Measurements from ENCODE around the gene UGT1A8. TPM values are rescaled to one million over a fixed set of nuclear protein-coding genes. Genes with fewer than 3 reads are reported as not detected.

UGT1A8 gene
- polyA plus RNA-seq, 1 of the 3 experiments (the other 2 are of a cell fraction) = not detected

DNA sequence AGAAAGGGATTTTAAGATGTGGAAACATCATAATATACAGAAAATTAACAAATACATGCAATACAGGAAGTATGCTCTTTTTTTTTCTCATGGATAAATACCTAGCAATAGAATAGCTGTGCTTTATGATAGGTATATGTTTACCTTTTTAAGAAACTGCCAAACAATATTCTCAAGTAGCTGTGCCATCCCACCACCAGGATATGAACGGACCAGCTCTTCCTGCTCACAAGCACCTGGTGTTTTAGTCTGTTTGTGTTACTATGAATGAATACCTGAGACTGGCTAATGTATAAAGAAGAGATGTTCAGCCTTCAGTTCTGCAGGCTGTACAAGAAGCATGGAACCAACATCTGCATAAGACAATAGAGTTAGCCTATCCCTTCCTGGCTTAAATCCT lies 19.9 kb upstream of the UGT1A8 start:
- CTCF ChIA-PET = interaction anchor here (1.2 kb wide), 1 partner anchor 24 kb away, joined by 4 read pairs; no protein-coding TSS in a partner anchor
- no peak overlapping the region for H3K4me2 ChIP-seq
- no peaks in the 10 kb centered on the region for H3K79me2 ChIP-seq (ENCODE audit: insufficient read depth)
- POLR2A ChIA-PET = interaction anchor here (0.9 kb wide), 1 partner anchor 31 kb away, joined by 3 read pairs; the partner anchor contains the start of gene USP40
- H3K9me3 ChIP-seq = no peaks in the 10 kb centered on the region
- no peak for DNase-seq
- H2AFZ ChIP-seq (ENCODE audit: low read depth) = no peak overlapping the region
- 17% methylated on average over 1 of the region's 1 CpG for WGBS (ENCODE audit: low lambda C conversion rate)
- no peak overlapping the region for H3K27ac ChIP-seq (ENCODE audit: low read depth in 2 of 2, low read length in 1 of 2)
- no peak overlapping the region for H3K9ac ChIP-seq
- no peaks in the 10 kb centered on the region for H3K4me1 ChIP-seq (ENCODE audit: control insufficient read depth in 1 of 2, insufficient read depth in 2 of 2, low read depth in 1 of 2, low read length in 1 of 2)
- no peak overlapping the region for H3K4me3 ChIP-seq (ENCODE audit: low read depth in 2 of 2, low read length in 1 of 2)
- H3F3A ChIP-seq (replicated peaks; ENCODE audit: insufficient read depth) = no peaks in the 10 kb centered on the region
- no peaks in the 10 kb centered on the region for H3K27me3 ChIP-seq (ENCODE audit: insufficient read depth)
- H3K36me3 ChIP-seq (replicated peaks in 1 of 2; ENCODE audit: control insufficient read depth in 1 of 2, insufficient read depth in 2 of 2, low read length in 1 of 2) = no peaks in the 10 kb centered on the region
- no peaks in the 10 kb centered on the region for H3K9me2 ChIP-seq
- TF ChIP-seq RFX5 (IDR thresholded peaks at IDR 0.05; ENCODE audit: low read length) = no peak
- no peaks in the 10 kb centered on the region for H4K20me1 ChIP-seq (ENCODE audit: insufficient read depth)

GRCh38 chr2:233598952-233599351 lies 18.5 kb upstream of the UGT1A8 start:
- no peak overlapping the region for H3K4me2 ChIP-seq
- H3K79me2 ChIP-seq (ENCODE audit: insufficient read depth) = no peaks in the 10 kb centered on the region
- no peak for TF ChIP-seq MXI1 (IDR thresholded peaks at IDR 0.05; ENCODE audit: low read depth, low read length)
- no peak for TF ChIP-seq ZBTB33 (IDR thresholded peaks at IDR 0.05; ENCODE audit: borderline replicate concordance, low read depth)
- TF ChIP-seq EP300 (IDR thresholded peaks at IDR 0.05; ENCODE audit: borderline replicate concordance in 1 of 2, low read depth in 1 of 2, low read length in 1 of 2) = no peak
- TF ChIP-seq, protein P1, sequence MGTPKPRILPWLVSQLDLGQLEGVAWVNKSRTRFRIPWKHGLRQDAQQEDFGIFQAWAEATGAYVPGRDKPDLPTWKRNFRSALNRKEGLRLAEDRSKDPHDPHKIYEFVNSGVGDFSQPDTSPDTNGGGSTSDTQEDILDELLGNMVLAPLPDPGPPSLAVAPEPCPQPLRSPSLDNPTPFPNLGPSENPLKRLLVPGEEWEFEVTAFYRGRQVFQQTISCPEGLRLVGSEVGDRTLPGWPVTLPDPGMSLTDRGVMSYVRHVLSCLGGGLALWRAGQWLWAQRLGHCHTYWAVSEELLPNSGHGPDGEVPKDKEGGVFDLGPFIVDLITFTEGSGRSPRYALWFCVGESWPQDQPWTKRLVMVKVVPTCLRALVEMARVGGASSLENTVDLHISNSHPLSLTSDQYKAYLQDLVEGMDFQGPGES (IDR thresholded peaks at IDR 0.05; ENCODE audit: low read depth, low read length) = no peak
- WGBS (ENCODE audit: low lambda C conversion rate) = 56% methylated on average over 3 of the region's 3 CpGs
- no peaks in the 10 kb centered on the region for H3K36me3 ChIP-seq (replicated peaks in 1 of 2; ENCODE audit: control insufficient read depth in 1 of 2, insufficient read depth in 2 of 2, low read length in 1 of 2)
- H2AFZ ChIP-seq (ENCODE audit: low read depth) = no peak overlapping the region
- H4K20me1 ChIP-seq (ENCODE audit: insufficient read depth) = no peaks in the 10 kb centered on the region
- H3K9me2 ChIP-seq = no peaks in the 10 kb centered on the region
- H3K9ac ChIP-seq = no peak overlapping the region
- DNase-seq = no peak
- no peaks in the 10 kb centered on the region for H3K9me3 ChIP-seq
- no peak overlapping the region for H3K27ac ChIP-seq (ENCODE audit: low read depth in 2 of 2, low read length in 1 of 2)
- POLR2A ChIA-PET = no interaction called here
- H3K4me1 ChIP-seq (ENCODE audit: control insufficient read depth in 1 of 2, insufficient read depth in 2 of 2, low read depth in 1 of 2, low read length in 1 of 2) = no peaks in the 10 kb centered on the region
- H3F3A ChIP-seq (replicated peaks; ENCODE audit: insufficient read depth) = no peaks in the 10 kb centered on the region
- no peak overlapping the region for H3K4me3 ChIP-seq (ENCODE audit: low read depth in 2 of 2, low read length in 1 of 2)
- no peaks in the 10 kb centered on the region for H3K27me3 ChIP-seq (ENCODE audit: insufficient read depth)
- CTCF ChIA-PET = no interaction called here

DNA sequence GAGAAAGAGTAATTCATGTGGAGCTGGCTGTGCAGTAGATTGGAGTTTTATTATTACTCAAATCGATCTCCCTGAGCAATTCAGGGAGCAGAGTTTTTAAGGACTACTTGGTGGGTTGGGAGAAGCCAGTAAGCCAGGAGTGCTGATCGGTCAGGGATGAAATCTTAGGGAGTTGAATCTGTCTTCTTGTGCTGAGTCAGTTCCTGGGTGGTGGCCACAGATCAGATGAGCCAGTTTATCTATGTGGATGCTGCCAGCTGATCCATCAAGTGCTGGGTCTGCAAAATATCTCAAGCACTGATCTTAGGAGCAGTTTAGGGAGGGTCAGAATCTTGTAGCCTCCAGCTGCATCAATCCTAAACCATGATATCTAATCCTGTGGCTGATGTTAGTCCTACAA lies 17.0 kb upstream of the UGT1A8 start:
- no peak overlapping the region for H3K27ac ChIP-seq (ENCODE audit: low read depth in 2 of 2, low read length in 1 of 2)
- ChIA-PET CTCF (no interaction called here), POLR2A (no interaction called here)
- no peaks in the 10 kb centered on the region for H3K27me3 ChIP-seq (ENCODE audit: insufficient read depth)
- TF ChIP-seq RFX5 (IDR thresholded peaks at IDR 0.05; ENCODE audit: low read length) = no peak
- TF ChIP-seq GATA2 (CRISPR knock-in tag; IDR thresholded peaks at IDR 0.05) = no peak
- no peak for TF ChIP-seq NFIC (IDR thresholded peaks at IDR 0.05; ENCODE audit: borderline replicate concordance)
- no peak for TF ChIP-seq FOXJ3 (CRISPR knock-in tag; IDR thresholded peaks at IDR 0.05)
- TF ChIP-seq NRF1 (IDR thresholded peaks at IDR 0.05; ENCODE audit: low read depth, low read length) = no peak
- no peak for TF ChIP-seq JUND (IDR thresholded peaks at IDR 0.05)
- H2AFZ ChIP-seq (ENCODE audit: low read depth) = no peak overlapping the region
- H3K79me2 ChIP-seq (ENCODE audit: insufficient read depth) = no peaks in the 10 kb centered on the region
- no peaks in the 10 kb centered on the region for H3F3A ChIP-seq (replicated peaks; ENCODE audit: insufficient read depth)
- 28% methylated on average over 2 of the region's 2 CpGs for WGBS (ENCODE audit: low lambda C conversion rate)
- H3K9me3 ChIP-seq = no peaks in the 10 kb centered on the region
- no peaks in the 10 kb centered on the region for H4K20me1 ChIP-seq (ENCODE audit: insufficient read depth)
- no peaks in the 10 kb centered on the region for H3K4me1 ChIP-seq (ENCODE audit: control insufficient read depth in 1 of 2, insufficient read depth in 2 of 2, low read depth in 1 of 2, low read length in 1 of 2)
- no peaks in the 10 kb centered on the region for H3K9me2 ChIP-seq
- no peak overlapping the region for H3K9ac ChIP-seq
- H3K4me3 ChIP-seq (ENCODE audit: low read depth in 2 of 2, low read length in 1 of 2) = no peak overlapping the region
- H3K36me3 ChIP-seq (replicated peaks in 1 of 2; ENCODE audit: control insufficient read depth in 1 of 2, insufficient read depth in 2 of 2, low read length in 1 of 2) = no peaks in the 10 kb centered on the region
- no peak for DNase-seq
- H3K4me2 ChIP-seq = no peak overlapping the region

All from SK-N-SH (cell line).